Fibroblast of pulmonary artery (primary cell): ENCODE data around the gene GTF2A1L.
A peak's percentile ranks its signal among the peaks of the same experiment; 100 is the strongest.

Experiments
- DNase-seq: peaks from one replicate; pipeline ENCODE4 v3.0.0-alpha.2; 2010; ENCODE audit warnings: low read depth
- H3K4me3 ChIP-seq: replicated peaks from 2 replicates; pipeline ENCODE4 v1.5.1; 2011; ENCODE audit warnings: low read depth, mild to moderate bottlenecking, control low read depth, low read length, moderate library complexity
- CTCF ChIP-seq: IDR thresholded peaks from 2 replicates; pipeline ENCODE4 v1.5.1; 2011; ENCODE audit warnings: mild to moderate bottlenecking, control low read depth, low read length, inconsistent platforms; ENCODE audit errors: missing control alignments

GTF2A1L gene

GRCh38 chr2:48712151-48712550 is 94.5 kb downstream of the GTF2A1L start:
- no peak for DNase-seq
- no peak for TF ChIP-seq CTCF
- H3K4me3 ChIP-seq = no peak overlapping the region

GRCh38 chr2:48713647-48714046 is 96.0 kb downstream of the GTF2A1L start:
- no peak for TF ChIP-seq CTCF
- H3K4me3 ChIP-seq = no peak overlapping the region
- DNase-seq = no peak

GRCh38 chr2:48714245-48714644 is 96.6 kb downstream of the GTF2A1L start:
- DNase-seq = peak; percentile 46
- TF ChIP-seq CTCF = no peak
- no peak overlapping the region for H3K4me3 ChIP-seq

DNA sequence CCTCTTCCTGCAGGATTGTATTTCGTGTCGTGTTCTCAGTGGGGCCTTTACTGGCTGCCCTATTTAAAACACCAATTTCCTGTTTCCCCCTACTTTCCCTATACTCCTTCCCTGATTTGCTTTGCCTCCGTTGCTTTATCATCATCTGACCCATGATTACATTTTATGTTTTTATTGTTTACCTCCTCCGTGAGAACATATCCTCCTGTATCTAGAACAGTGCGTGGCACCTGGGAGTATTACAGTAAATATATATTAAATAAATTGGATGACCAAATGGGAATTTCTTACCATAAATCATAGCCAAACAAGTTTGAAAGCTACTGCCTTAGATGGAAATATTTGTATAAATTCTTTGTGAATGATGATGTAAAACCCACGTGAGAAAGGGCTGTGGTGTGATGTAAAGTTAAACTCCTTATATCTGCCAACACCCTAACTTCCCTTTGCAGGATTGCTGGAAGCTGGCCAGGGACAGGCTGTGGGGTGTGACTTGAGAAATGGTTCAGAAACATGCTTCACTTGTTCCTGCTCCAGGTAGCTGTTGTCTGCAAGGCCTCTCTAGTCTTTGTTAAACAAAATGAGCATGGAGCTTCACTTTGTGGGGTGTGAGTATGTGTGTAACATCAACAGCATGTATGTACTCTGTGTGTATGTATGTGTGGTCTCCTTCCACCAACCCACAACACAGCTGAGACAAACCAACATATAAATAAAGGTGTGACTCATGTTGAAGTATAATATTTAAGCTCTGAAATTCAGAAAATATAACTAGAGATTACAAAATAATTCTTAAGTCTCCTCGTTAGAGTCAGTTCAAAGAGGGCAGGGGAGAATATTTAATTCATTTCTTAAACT is 97.6 kb downstream of the GTF2A1L start:
- no peak overlapping the region for H3K4me3 ChIP-seq
- TF ChIP-seq CTCF = no peak
- peak; percentile 87 for DNase-seq

DNA sequence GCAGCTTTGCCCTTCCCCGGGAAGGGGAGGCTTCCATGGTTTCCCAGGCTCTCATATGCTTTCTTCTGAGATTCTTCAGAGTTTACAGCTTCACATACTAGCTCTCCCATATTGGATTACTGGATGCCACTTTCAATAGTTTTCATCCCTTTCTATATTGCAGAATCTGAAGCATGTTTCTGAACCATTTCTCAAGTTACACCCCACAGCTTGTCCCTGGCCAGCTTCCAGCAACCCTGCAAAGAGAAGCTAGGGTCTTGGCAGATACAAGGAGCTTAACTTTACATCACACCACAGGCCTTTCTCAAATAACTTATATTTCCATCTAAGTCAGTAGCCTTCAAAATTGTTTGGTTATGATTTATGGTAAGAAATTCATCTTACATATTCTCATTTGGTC is 98.3 kb downstream of the GTF2A1L start:
- peak; percentile 59 for DNase-seq
- H3K4me3 ChIP-seq = no peak overlapping the region
- TF ChIP-seq CTCF = no peak

- peak; percentile 59 for DNase-seq
Observed at GRCh38 chr2:48717846-48718245, 100.2 kb downstream of the GTF2A1L start.

More at GRCh38 chr2:48717846-48718245, 100.2 kb downstream of the GTF2A1L start:
- no peak overlapping the region for H3K4me3 ChIP-seq
- no peak for TF ChIP-seq CTCF
